Kidney (tissue), 14 donors: ENCODE data around the gene ZGPAT. TPM values are rescaled to one million over a fixed set of nuclear protein-coding genes. Genes with fewer than 3 reads are reported as not detected.
A peak's percentile ranks its signal among the peaks of the same experiment; 100 is the strongest.

Experiments
- DNase-seq, 5 donors: peaks; one replicate each; pipeline ENCODE4 v3.0.0-alpha.2; 2013 to 2020
- FAIRE-seq: peaks from 2 replicates; lab custom pipeline; 2012; peaks lifted over from hg19 to GRCh38; lab: Jason Lieb, UNC
- H3K27ac ChIP-seq, 2 donors: one replicate each; pipeline ENCODE4 v1.7.0; 2013; ENCODE audit warnings: low read depth in 2 of 2, low read length in 2 of 2, inconsistent platforms in 1 of 2
- H3K27me3 ChIP-seq: one replicate; pipeline ENCODE4 v1.7.1; 2013; ENCODE audit warnings: low read length, inconsistent platforms; ENCODE audit not compliant: control insufficient read depth, insufficient read depth
- H3K36me3 ChIP-seq, 3 donors: one replicate each; pipeline versions ENCODE4 v1.7.0 to v1.7.1; 2013; ENCODE audit warnings: low read length in 3 of 3, control low read depth in 1 of 3, inconsistent platforms in 1 of 3; ENCODE audit not compliant: insufficient read depth in 3 of 3, control insufficient read depth in 2 of 3
- H3K4me1 ChIP-seq, 3 donors: one replicate each; pipeline versions ENCODE4 v1.7.0 to v1.7.1; 2013; ENCODE audit warnings: low read length in 3 of 3, inconsistent platforms in 1 of 3, low read depth in 1 of 3; ENCODE audit not compliant: control insufficient read depth in 2 of 3, insufficient read depth in 2 of 3
- H3K4me3 ChIP-seq, 3 donors: one replicate each; pipeline versions ENCODE4 v1.7.0 to v1.8.1; 2013; ENCODE audit warnings: low read length in 3 of 3, control low read depth in 1 of 3, inconsistent platforms in 1 of 3
- H3K9ac ChIP-seq, 3 donors: one replicate each; pipeline versions ENCODE4 v1.7.0 to v1.7.1; 2013; ENCODE audit warnings: low read length in 3 of 3, control low read depth in 1 of 3, inconsistent platforms in 1 of 3
- H3K9me3 ChIP-seq, 3 donors: one replicate each; pipeline versions ENCODE4 v1.7.0 to v1.7.1; 2013; ENCODE audit warnings: low read length in 3 of 3, control low read depth in 1 of 3, inconsistent platforms in 1 of 3; ENCODE audit not compliant: control insufficient read depth in 2 of 3, insufficient read depth in 1 of 3
- intact Hi-C: fragments of 100-400 bp; cut with DNase I; formaldehyde crosslinking; loops from one replicate; pipeline ENCODE4 v1.11.1; 2022
- polyA plus RNA-seq: library from polyadenylated mRNA; stranded (reverse); fragments of 350-450 nt; fragmentation: Illumina TruSeq; extraction: RNeasy Lipid Tissue Mini Kit (QIAGEN cat#74804); gene quantifications from one replicate; pipeline ENCODE4 v1.2.3, GENCODE V29; 2014; ENCODE audit warnings: low read depth, low replicate concordance; ENCODE audit not compliant: insufficient read depth
- total RNA-seq: library from RNA; stranded (reverse); fragmentation: NEBNext Ultra II Directional; extraction: Animal tissue kit (Norgen Biotek cat#: 25700); gene quantifications from one replicate; pipeline ENCODE4 v1.2.1, GENCODE V29; 2021
- TF ChIP-seq, protein P1 (sequence below): IDR thresholded peaks from 3 replicates; pipeline ENCODE4 v1.5.1; 2012; ENCODE audit warnings: mild to moderate bottlenecking, moderate library complexity, borderline replicate concordance; ENCODE audit not compliant: insufficient read depth; ENCODE audit errors: extremely low read depth
- donor health status: control.
- donor health status: control.
- donor health status: control.
- donor health status: control.
- donor health status: control.
- donor health status: DM: yes; HTN: yes; CAD: no.
- donor health status: Normal renal cell carcinoma (clear cell type).

Gene ZGPAT
- total and polyA plus RNA-seq, 2 donors from 2014 or later = 30.5 to 39.6 TPM

DNA sequence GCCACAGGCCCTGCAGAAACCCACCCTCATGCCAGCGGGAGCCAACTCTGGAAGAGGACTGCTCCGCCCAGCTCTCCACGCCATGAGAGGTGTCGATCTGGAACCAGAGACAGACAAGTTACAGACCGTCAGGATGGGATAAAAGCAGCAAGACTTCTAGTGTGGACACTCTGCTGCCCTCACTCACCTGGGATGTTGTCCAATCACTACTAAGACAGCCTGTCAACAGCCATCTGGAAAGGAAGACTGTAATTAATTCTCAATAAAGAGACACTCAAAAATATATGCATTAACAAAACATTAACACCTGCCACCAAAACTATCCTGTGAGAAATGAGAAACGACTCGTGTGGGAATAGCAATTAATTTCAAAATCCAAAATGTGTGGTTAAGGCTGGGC is 60.0 kb downstream of the ZGPAT start:
- H3K27ac ChIP-seq = no peak overlapping the region
- no peak for FAIRE-seq
- intact Hi-C loops = no loop called here

DNA sequence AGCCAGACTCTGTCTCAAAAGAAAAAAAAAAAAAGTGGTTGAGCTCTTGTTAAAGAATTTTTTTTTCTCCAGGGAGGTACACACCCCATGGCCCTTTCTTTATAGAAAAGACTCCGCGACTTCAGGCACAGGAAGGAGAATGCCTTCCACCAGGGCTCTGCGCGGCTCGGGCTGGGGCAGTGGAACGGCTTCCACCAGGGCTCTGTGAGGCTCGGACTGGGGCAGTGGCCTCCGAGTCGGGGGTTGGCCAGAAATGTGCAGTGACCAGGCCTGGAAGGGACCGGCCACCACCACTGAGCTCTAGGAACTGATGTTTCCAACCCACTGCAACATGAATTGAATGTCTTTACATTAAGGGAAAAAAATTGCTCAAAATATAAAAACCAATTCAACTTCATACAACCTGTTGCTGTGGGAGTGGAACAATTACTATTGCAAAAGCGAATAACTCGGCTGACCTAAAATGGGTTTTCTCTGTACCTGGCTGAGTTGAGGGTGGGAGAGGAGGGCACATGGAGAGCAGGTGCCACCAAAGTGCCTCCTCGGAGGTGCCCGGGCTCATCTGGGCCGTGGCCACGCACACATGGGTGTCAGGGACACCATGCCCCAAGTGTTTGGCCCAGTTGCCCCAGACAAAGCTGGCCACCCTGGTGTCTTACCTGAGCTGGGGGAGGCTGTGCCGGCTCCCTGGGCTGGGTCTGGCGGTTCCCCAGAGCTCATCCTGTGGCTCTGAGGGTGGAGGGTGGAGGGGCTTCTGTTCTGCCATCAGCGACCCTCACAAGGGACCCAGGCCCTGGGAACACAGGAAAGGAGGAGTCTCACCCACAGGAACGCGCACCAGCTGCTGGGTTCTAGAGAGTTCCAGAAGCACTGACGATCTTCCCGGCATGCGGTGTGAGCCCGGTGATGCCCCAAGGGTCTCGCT is 61.0 kb downstream of the ZGPAT start:
- Histone ChIP-seq H3K27me3 (no peaks in the 10 kb centered on the region), H3K9ac (no peak overlapping the region), H3K36me3 (peaks cover 0 to 3% (median 0%) of the 10 kb centered on the region in 3 donors), H3K4me1 (peaks cover 0 to 8% (median 0%) of the 10 kb centered on the region in 3 donors), H3K4me3 (no peak overlapping the region), H3K9me3 (no peaks in the 10 kb centered on the region), H3K27ac (no peak overlapping the region)
- DNase-seq (peak in 1 of 5 donors; percentile 53), FAIRE-seq (no peak)
- intact Hi-C loops = no loop called here
- TF ChIP-seq, protein P1, sequence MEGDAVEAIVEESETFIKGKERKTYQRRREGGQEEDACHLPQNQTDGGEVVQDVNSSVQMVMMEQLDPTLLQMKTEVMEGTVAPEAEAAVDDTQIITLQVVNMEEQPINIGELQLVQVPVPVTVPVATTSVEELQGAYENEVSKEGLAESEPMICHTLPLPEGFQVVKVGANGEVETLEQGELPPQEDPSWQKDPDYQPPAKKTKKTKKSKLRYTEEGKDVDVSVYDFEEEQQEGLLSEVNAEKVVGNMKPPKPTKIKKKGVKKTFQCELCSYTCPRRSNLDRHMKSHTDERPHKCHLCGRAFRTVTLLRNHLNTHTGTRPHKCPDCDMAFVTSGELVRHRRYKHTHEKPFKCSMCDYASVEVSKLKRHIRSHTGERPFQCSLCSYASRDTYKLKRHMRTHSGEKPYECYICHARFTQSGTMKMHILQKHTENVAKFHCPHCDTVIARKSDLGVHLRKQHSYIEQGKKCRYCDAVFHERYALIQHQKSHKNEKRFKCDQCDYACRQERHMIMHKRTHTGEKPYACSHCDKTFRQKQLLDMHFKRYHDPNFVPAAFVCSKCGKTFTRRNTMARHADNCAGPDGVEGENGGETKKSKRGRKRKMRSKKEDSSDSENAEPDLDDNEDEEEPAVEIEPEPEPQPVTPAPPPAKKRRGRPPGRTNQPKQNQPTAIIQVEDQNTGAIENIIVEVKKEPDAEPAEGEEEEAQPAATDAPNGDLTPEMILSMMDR = no peak

More for the DNA sequence above, 60.0 kb downstream of the ZGPAT start:
- Histone ChIP-seq H3K9ac (no peak overlapping the region), H3K9me3 (no peaks in the 10 kb centered on the region), H3K4me1 (peaks cover 0 to 3% (median 0%) of the 10 kb centered on the region in 3 donors), H3K27me3 (no peaks in the 10 kb centered on the region), H3K4me3 (no peak overlapping the region), H3K36me3 (peaks cover 0 to 3% (median 2%) of the 10 kb centered on the region in 3 donors)
- TF ChIP-seq, protein P1 = no peak
- DNase-seq = no peak

DNA sequence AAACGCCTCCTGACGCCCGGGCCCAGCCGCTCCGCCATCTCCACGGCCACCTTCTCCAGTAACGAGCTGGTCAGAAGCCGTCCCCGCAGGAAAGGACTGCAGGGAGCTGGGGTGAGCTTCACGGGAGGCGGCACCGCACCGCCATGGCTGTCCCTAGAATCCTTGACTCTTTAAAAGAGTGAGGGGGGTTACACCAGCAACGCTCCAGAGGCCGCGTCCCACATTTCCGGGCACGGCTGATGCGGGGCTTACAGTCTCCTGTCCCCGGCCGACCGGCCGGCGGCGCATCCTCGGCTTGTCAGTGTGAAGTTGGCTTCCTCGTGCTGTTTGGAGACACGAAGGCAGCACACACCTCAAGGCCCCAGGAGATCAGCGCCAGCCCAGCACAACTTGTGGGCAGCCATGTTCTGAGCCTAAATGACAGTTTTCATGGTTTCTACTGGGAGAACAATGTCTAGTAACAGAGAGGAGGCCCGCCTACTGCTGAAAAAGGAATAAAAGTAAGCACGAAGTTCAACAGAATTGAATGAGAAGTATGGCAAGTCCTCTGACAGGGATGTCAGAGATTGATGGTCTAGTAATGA is 62.1 kb downstream of the ZGPAT start:
- Histone ChIP-seq H3K36me3 (peaks cover 0 to 3% (median 0%) of the 10 kb centered on the region in 3 donors), H3K4me1 (peaks cover 0 to 11% (median 0%) of the 10 kb centered on the region in 3 donors), H3K9me3 (no peaks in the 10 kb centered on the region), H3K27me3 (no peaks in the 10 kb centered on the region), H3K4me3 (no peak overlapping the region), H3K9ac (no peak overlapping the region), H3K27ac (no peak overlapping the region)
- FAIRE-seq (no peak), DNase-seq (peak in 1 of 5 donors; percentile 74)
- TF ChIP-seq, protein P1 = no peak
- intact Hi-C loops = no loop called here
